SU-DHL-6 (cell line): ENCODE results near the gene ZNF776.

ENCODE experiments used
- H2AFZ ChIP-seq: fragments of 200-600 bp; sonication (generic); 2 replicates; pipeline ENCODE4 v1.6.1; 2014; ENCODE audit warnings: low read depth, mild to moderate bottlenecking, moderate library complexity, mixed read lengths, antibody characterized with exemption, low read length; ENCODE audit not compliant: severe bottlenecking
- H3F3A ChIP-seq: fragments of 200-600 bp; shearing (Covaris generic); 2 replicates; pipeline ENCODE4 v1.6.0; 2016; ENCODE audit warnings: antibody characterized with exemption, mild to moderate bottlenecking; ENCODE audit not compliant: insufficient read depth
- H3K27ac ChIP-seq: fragments of 200-600 bp; sonication (generic); 2 replicates; pipeline ENCODE4 v1.5.1; 2016; ENCODE audit warnings: low read depth, mild to moderate bottlenecking, low read length, moderate library complexity, mixed read lengths
- H3K27me3 ChIP-seq: fragments of 200-600 bp; sonication (generic), shearing (Covaris generic); 2 replicates; pipeline ENCODE4 v1.6.0; 2014; ENCODE audit warnings: mild to moderate bottlenecking, low read length
- H3K36me3 ChIP-seq: fragments of 200-600 bp; sonication (generic); 2 replicates; pipeline ENCODE4 v1.6.1; 2014; ENCODE audit warnings: mild to moderate bottlenecking, low read length, mixed read lengths
- H3K4me2 ChIP-seq: fragments of 300-600, 200-600 bp; shearing (Covaris generic), sonication (generic); 2 replicates; pipeline ENCODE4 v1.6.0; 2014; ENCODE audit warnings: low read length, low read depth, mild to moderate bottlenecking; ENCODE audit not compliant: poor library complexity, severe bottlenecking
- H3K4me3 ChIP-seq: fragments of 200-600 bp; sonication (generic); 2 replicates; pipeline ENCODE4 v1.5.1; 2014; ENCODE audit warnings: antibody characterized with exemption, low read length, mild to moderate bottlenecking, mixed read lengths; ENCODE audit not compliant: insufficient read depth, poor library complexity, severe bottlenecking
- H3K79me2 ChIP-seq: fragments of 200-600 bp; sonication (generic); 2 replicates; pipeline ENCODE4 v1.6.1; 2014; ENCODE audit warnings: mild to moderate bottlenecking, low read length, moderate library complexity; ENCODE audit not compliant: insufficient read depth
- H3K9ac ChIP-seq: fragments of 200-600 bp; sonication (generic); 2 replicates; pipeline ENCODE4 v1.7.0; 2014; ENCODE audit warnings: mild to moderate bottlenecking, low read length
- H3K9me2 ChIP-seq: fragments of 200-600 bp; sonication (generic); replicated peaks from 2 replicates; pipeline ENCODE4 v1.6.1; 2014; ENCODE audit warnings: low read length; ENCODE audit not compliant: insufficient read depth
- H3K9me3 ChIP-seq: fragments of 200-600 bp; sonication (generic); 2 replicates; pipeline ENCODE4 v1.6.1; 2014; ENCODE audit warnings: low read length, mixed read lengths; ENCODE audit not compliant: insufficient read depth
- H4K20me1 ChIP-seq: fragments of 200-600 bp; sonication (generic); 2 replicates; pipeline ENCODE4 v1.6.1; 2014; ENCODE audit warnings: low read depth, mild to moderate bottlenecking, antibody characterized with exemption, low read length, moderate library complexity, mixed read lengths
- CTCF ChIP-seq: fragments of 200-600 bp; sonication (generic); IDR thresholded peaks from one replicate; pipeline ENCODE4 v1.5.1; 2017; ENCODE audit warnings: antibody characterized with exemption, mild to moderate bottlenecking, low read length, moderate library complexity; ENCODE audit not compliant: insufficient read depth, poor library complexity, severe bottlenecking
- EZH2phosphoT487 ChIP-seq: fragments of 200-600 bp; sonication (generic), shearing (Covaris generic); conservative IDR thresholded peaks from 2 replicates; pipeline ENCODE4 v1.6.1; 2018; ENCODE audit warnings: mild to moderate bottlenecking, antibody characterized with exemption, low read length, moderate library complexity, mixed read lengths

ZNF776 gene

DNA sequence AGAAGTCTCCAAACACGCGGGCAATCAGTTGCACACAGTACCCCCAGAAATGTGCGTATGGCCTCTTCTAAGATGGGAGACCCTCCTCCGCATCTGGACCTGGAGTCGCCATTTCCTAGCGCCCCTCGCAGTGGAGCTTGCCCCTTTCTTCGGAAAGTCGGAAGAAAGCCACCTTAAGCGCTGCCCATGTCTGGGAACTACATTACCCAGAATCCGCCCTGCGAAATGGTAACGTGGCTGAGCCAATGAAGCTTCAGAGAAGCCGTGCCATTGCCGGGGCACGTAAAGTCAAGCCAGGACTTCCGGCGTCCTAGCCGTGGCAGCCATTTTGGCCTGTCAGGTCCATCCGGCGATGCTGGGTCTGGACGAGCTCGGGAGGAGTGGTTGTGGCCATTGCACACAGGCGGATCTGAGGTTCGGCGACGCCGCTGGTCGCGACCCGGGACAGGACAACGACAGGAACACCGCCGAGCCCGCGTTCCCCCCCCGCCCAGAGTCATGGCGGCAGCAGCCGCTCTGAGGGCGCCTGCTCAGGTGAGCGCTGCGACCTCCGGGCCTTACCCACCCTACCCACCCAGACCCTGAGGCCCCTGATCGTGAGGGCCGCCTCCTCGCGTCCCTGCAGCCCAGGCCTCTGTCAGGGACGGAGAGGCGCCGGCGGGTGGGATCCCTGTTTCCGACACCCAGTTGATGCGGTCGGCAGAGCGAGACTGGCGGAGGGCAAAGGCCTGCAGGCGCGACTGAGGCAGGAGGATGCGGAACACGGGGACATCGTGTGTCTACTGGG lies 22.9 kb downstream of the ZNF776 start, which contains the start of gene ZNF586:
ZNF586 (plus strand) TSS at position 332 of the 787 bp plus-strand sequence; CDS start at position 499, 167 bp downstream.
- Histone ChIP-seq H3K27me3 (no peaks in the 10 kb centered on the region), H3K4me2 (peak within 1 kb of the TSS; percentile 73), H3K79me2 (peaks cover 45% of the 10 kb centered on the region), H3K4me3 (peak within 1 kb of the TSS; percentile 93), H4K20me1 (no peaks in the 10 kb centered on the region), H3K36me3 (peaks cover 5% of the 10 kb centered on the region), H3K9me3 (no peaks in the 10 kb centered on the region), H2AFZ (peak within 1 kb of the TSS; percentile 88), H3K27ac (peak within 1 kb of the TSS; percentile 33; the same call in 1 of the 2 replicates), H3F3A (peaks cover under 1% of the 10 kb centered on the region; the same call in 1 of the 2 replicates), H3K9me2 (no peaks in the 10 kb centered on the region), H3K9ac (peak within 1 kb of the TSS; percentile 61)
- TF ChIP-seq CTCF (no peak), EZH2phosphoT487 (no peak)

- H3K9me3 ChIP-seq: no peaks in the 10 kb centered on the region
- no peak for TF ChIP-seq EZH2phosphoT487
- no peak for TF ChIP-seq CTCF
- H3F3A ChIP-seq: peaks cover 3% of the 10 kb centered on the region; the same call in 1 of the 2 replicates
- no peak overlapping the region for H3K4me3 ChIP-seq
- H4K20me1 ChIP-seq: no peaks in the 10 kb centered on the region
- H3K27me3 ChIP-seq: no peaks in the 10 kb centered on the region
- H3K79me2 ChIP-seq: peaks cover 64% of the 10 kb centered on the region
- H3K4me2 ChIP-seq: no peak overlapping the region
- H3K9me2 ChIP-seq: no peaks in the 10 kb centered on the region
- no peak overlapping the region for H3K27ac ChIP-seq
- no peak overlapping the region for H3K9ac ChIP-seq
- peaks cover 5% of the 10 kb centered on the region for H3K36me3 ChIP-seq
- H2AFZ ChIP-seq: no peak overlapping the region
Measured at GRCh38 chr19:57771417-57771816, 24.8 kb downstream of the ZNF776 start.

DNA sequence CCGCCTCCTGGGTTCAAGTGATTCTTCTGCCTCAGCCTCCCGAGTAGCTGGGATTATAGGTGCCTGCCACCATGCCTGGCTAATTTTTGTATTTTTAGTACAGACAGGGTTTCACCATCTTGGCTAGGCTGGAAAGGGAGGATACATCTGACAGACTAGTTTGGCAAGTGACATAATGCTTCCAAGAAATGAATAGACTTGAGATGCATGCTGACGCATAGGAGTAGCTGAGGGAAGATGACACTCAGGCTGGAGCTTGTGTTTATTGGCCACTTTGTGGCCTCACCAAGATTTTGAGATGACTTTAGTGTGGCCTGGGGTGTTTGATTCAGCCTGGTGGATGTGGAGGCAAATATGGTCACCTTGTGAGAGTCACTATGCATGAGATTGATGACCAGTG lies 26.9 kb downstream of the ZNF776 start:
- Histone ChIP-seq H2AFZ (no peak overlapping the region), H4K20me1 (0 out of 2 replicates have a peak, but pooled peaks cover 3% of the 10 kb centered on the region), H3F3A (peaks cover 3% of the 10 kb centered on the region; the same call in 1 of the 2 replicates), H3K79me2 (peaks cover 83% of the 10 kb centered on the region), H3K4me2 (no peak overlapping the region), H3K27ac (no peak overlapping the region), H3K4me3 (no peak overlapping the region), H3K9me3 (no peaks in the 10 kb centered on the region), H3K36me3 (peaks cover 13% of the 10 kb centered on the region), H3K9ac (no peak overlapping the region), H3K9me2 (no peaks in the 10 kb centered on the region), H3K27me3 (no peaks in the 10 kb centered on the region)
- TF ChIP-seq CTCF (no peak), EZH2phosphoT487 (no peak)
